ENCODE measurements around the gene USP17L28. TPM values are rescaled to one million over a fixed set of nuclear protein-coding genes. Genes with fewer than 3 reads are reported as not detected.
"Not testable (repeated sequence)": the region's sequence is repeated elsewhere in the genome, so short reads cannot be mapped to it uniquely, and the experiment has no call there.

The USP17L28 gene
- total and polyA plus RNA-seq, 2 of the 8 experiments (the other 6 are each of a cell fraction or from before 2014, with no cell fraction given), result not detected

DNA sequence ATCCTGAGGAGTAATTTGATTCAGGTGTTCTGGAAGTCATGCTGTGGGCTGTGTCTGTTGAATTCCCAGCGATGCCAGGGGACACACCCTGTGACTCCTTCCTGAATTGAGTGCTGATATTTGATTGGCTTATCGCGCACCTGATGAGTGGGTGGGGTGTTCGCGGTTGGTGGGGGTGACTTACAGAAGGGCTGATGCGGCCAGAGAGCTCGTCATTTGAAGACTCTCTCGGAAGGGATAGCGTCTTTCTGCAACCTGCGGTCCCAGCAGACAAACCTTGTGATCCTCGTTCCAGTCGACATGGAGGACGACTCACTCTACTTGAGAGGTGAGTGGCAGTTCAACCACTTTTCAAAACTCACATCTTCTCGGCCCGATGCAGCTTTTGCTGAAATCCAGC lies 9.6 kb upstream of the USP17L28 start, which contains the start of gene USP17L5:
USP17L5 (plus strand) TSS at position 301 of the 400 bp plus-strand sequence; CDS start at position 301, 0 bp downstream.
- H3K79me1 ChIP-seq (ENCODE audit: low read depth, low read length); H3K56ac ChIP-seq (replicated peaks; ENCODE audit: insufficient read length, low read depth, low read length); POLR2A ChIA-PET (ENCODE audit: partially characterized antibody); H3K4me2 ChIP-seq (ENCODE audit: insufficient read depth in 1 of 2, low read depth in 2 of 2, low read length in 2 of 2); H3K4me3 ChIP-seq (ENCODE audit: extremely low read depth in 1 of 4, insufficient read depth in 2 of 4, low read depth in 3 of 4, low read length in 4 of 4); H4K5ac ChIP-seq (ENCODE audit: insufficient read length, low read depth, low read length); H3K23ac ChIP-seq (ENCODE audit: insufficient read length); H3K36me3 ChIP-seq (ENCODE audit: control insufficient read depth in 2 of 4, insufficient read depth in 4 of 4, low read length in 3 of 4); FAIRE-seq; H3K18ac ChIP-seq (ENCODE audit: extremely low read depth, low read length); H2BK120ac ChIP-seq (replicated peaks; ENCODE audit: low read depth, low read length); H3K9ac ChIP-seq (replicated peaks in 1 of 4; ENCODE audit: extremely low read depth in 1 of 4, low read depth in 3 of 4, low read length in 3 of 4); H2BK20ac ChIP-seq (ENCODE audit: low read length); DNase-seq (ENCODE audit: low read depth in 1 of 2, low spot score in 2 of 2); H3K27me3 ChIP-seq (replicated peaks in 1 of 4; ENCODE audit: control insufficient read depth in 3 of 4, extremely low read depth in 1 of 4, insufficient read depth in 3 of 4, low read length in 3 of 4); H3K4me1 ChIP-seq (replicated peaks in 1 of 4; ENCODE audit: control insufficient read depth in 3 of 4, insufficient read depth in 4 of 4, low read length in 3 of 4); H3K79me2 ChIP-seq (ENCODE audit: control insufficient read depth in 1 of 2, insufficient read depth in 2 of 2, low read length in 2 of 2); H2AFZ ChIP-seq (ENCODE audit: low read length); H2AK5ac ChIP-seq (ENCODE audit: low read depth, low read length); H2BK5ac ChIP-seq (ENCODE audit: low read depth, low read length); CTCF ChIA-PET (ENCODE audit: partially characterized antibody); H4K8ac ChIP-seq (ENCODE audit: extremely low read depth, insufficient read depth, low read length); H2BK12ac ChIP-seq (ENCODE audit: low read depth, low read length); H3K23me2 ChIP-seq (ENCODE audit: low read depth, low read length); H3K4ac ChIP-seq (replicated peaks; ENCODE audit: insufficient read length, low read depth, low read length); H4K91ac ChIP-seq (replicated peaks; ENCODE audit: insufficient read length, low read length); H4K20me1 ChIP-seq (replicated peaks in 1 of 2; ENCODE audit: control insufficient read depth in 1 of 2, insufficient read depth in 2 of 2, low read length in 2 of 2); H3K27ac ChIP-seq (ENCODE audit: low read depth, low read length); H2BK15ac ChIP-seq (ENCODE audit: low read length); H3K9me3 ChIP-seq (ENCODE audit: insufficient read depth in 2 of 2, low read depth in 1 of 2, low read length in 1 of 2); H3K14ac ChIP-seq (ENCODE audit: insufficient read length): not testable (repeated sequence)
- no CpG with 5 or more reads among the region's 15 CpGs for WGBS, 2 experiments (ENCODE audit: extremely low coverage in 1 of 2, insufficient coverage in 1 of 2, insufficient read length in 1 of 2, insufficient replicate concordance in 2 of 2, low coverage in 1 of 2, low lambda C conversion rate in 2 of 2, missing lambda C conversion rate in 1 of 2)

DNA sequence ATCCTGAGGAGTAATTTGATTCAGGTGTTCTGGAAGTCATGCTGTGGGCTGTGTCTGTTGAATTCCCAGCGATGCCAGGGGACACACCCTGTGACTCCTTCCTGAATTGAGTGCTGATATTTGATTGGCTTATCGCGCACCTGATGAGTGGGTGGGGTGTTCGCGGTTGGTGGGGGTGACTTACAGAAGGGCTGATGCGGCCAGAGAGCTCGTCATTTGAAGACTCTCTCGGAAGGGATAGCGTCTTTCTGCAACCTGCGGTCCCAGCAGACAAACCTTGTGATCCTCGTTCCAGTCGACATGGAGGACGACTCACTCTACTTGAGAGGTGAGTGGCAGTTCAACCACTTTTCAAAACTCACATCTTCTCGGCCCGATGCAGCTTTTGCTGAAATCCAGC lies 4.8 kb upstream of the USP17L28 start, which contains the start of gene USP17L27:
USP17L27 (plus strand) TSS at position 301 of the 400 bp plus-strand sequence; CDS start at position 301, 0 bp downstream.
- H2AK5ac ChIP-seq (ENCODE audit: low read depth, low read length); H2BK120ac ChIP-seq (replicated peaks; ENCODE audit: low read depth, low read length); H3K23ac ChIP-seq (ENCODE audit: insufficient read length); H2AFZ ChIP-seq (ENCODE audit: low read length); H3K36me3 ChIP-seq (ENCODE audit: control insufficient read depth in 2 of 4, insufficient read depth in 4 of 4, low read length in 3 of 4); H3K18ac ChIP-seq (ENCODE audit: extremely low read depth, low read length); H2BK15ac ChIP-seq (ENCODE audit: low read length); H3K4me1 ChIP-seq (replicated peaks in 1 of 4; ENCODE audit: control insufficient read depth in 3 of 4, insufficient read depth in 4 of 4, low read length in 3 of 4); H3K27ac ChIP-seq (ENCODE audit: low read depth, low read length); H3K4me3 ChIP-seq (ENCODE audit: extremely low read depth in 1 of 4, insufficient read depth in 2 of 4, low read depth in 3 of 4, low read length in 4 of 4); H3K56ac ChIP-seq (replicated peaks; ENCODE audit: insufficient read length, low read depth, low read length); DNase-seq (ENCODE audit: low read depth in 1 of 2, low spot score in 2 of 2); H3K14ac ChIP-seq (ENCODE audit: insufficient read length); H2BK20ac ChIP-seq (ENCODE audit: low read length); CTCF ChIA-PET (ENCODE audit: partially characterized antibody); H3K4me2 ChIP-seq (ENCODE audit: insufficient read depth in 1 of 2, low read depth in 2 of 2, low read length in 2 of 2); H2BK12ac ChIP-seq (ENCODE audit: low read depth, low read length); H4K5ac ChIP-seq (ENCODE audit: insufficient read length, low read depth, low read length); H3K9ac ChIP-seq (replicated peaks in 1 of 4; ENCODE audit: extremely low read depth in 1 of 4, low read depth in 3 of 4, low read length in 3 of 4); H3K9me3 ChIP-seq (ENCODE audit: insufficient read depth in 2 of 2, low read depth in 1 of 2, low read length in 1 of 2); FAIRE-seq; H3K4ac ChIP-seq (replicated peaks; ENCODE audit: insufficient read length, low read depth, low read length); H4K20me1 ChIP-seq (replicated peaks in 1 of 2; ENCODE audit: control insufficient read depth in 1 of 2, insufficient read depth in 2 of 2, low read length in 2 of 2); H4K8ac ChIP-seq (ENCODE audit: extremely low read depth, insufficient read depth, low read length); H4K91ac ChIP-seq (replicated peaks; ENCODE audit: insufficient read length, low read length); POLR2A ChIA-PET (ENCODE audit: partially characterized antibody); H2BK5ac ChIP-seq (ENCODE audit: low read depth, low read length); H3K79me2 ChIP-seq (ENCODE audit: control insufficient read depth in 1 of 2, insufficient read depth in 2 of 2, low read length in 2 of 2); H3K27me3 ChIP-seq (replicated peaks in 1 of 4; ENCODE audit: control insufficient read depth in 3 of 4, extremely low read depth in 1 of 4, insufficient read depth in 3 of 4, low read length in 3 of 4); H3K23me2 ChIP-seq (ENCODE audit: low read depth, low read length); H3K79me1 ChIP-seq (ENCODE audit: low read depth, low read length): not testable (repeated sequence)
- WGBS, 2 experiments (ENCODE audit: extremely low coverage in 1 of 2, insufficient coverage in 1 of 2, insufficient read length in 1 of 2, insufficient replicate concordance in 2 of 2, low coverage in 1 of 2, low lambda C conversion rate in 2 of 2, missing lambda C conversion rate in 1 of 2), result no CpG with 5 or more reads among the region's 15 CpGs
